NCI-H226 (cell line): ENCODE data around the gene SIGLEC9.

Experiments used
- DNase-seq: peaks from one replicate; pipeline ENCODE4 v3.0.0-alpha.2; 2015

Gene SIGLEC9

DNA sequence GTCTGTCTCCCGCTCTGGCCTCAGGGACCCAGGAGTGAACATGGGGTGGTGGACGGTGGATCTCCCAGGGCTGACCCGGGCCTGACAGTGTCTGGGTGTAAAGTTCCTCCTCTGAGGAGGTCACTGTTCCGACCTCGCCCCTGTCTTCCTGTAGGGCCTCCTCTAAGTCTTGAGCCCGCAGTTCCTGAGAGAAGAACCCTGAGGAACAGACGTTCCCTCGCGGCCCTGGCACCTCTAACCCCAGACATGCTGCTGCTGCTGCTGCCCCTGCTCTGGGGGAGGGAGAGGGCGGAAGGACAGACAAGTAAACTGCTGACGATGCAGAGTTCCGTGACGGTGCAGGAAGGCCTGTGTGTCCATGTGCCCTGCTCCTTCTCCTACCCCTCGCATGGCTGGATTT, at the start of gene SIGLEC9:
Gene SIGLEC9 (plus strand): TSS at position 178 of the 400 bp plus-strand sequence. CDS start 69 bp downstream, at position 247.
- DNase-seq, result no peak

DNA sequence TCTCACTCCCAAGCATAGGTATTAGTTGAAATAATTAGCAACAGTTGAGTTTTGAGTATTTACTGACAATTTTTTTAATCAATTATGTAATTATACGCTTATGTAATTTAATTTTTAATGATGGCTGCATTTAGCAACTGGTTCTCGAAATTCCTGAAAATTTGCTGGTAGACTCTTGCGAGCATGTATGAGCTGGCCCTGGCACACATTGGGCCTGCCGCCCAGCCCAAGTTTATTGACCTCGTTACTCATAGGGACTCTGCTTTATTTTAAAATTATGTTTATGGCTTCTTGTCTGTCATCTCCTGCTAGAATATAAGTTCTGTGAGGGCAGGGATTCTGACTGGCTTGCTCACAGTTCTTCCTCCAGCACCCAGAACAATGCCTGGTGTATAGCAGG, 48.7 kb upstream of the SIGLEC9 start:
- DNase-seq, result no peak

- DNase-seq, result no peak
Observed at GRCh38 chr19:51076631-51077213, 48.0 kb upstream of the SIGLEC9 start.

- DNase-seq, result no peak
Observed at GRCh38 chr19:51078104-51078503, 46.6 kb upstream of the SIGLEC9 start.

- DNase-seq, result no peak
Observed at GRCh38 chr19:51078731-51079130, 46.0 kb upstream of the SIGLEC9 start.

GRCh38 chr19:51079481-51080110, 45.1 kb upstream of the SIGLEC9 start:
- DNase-seq, result peak; percentile 13

- DNase-seq, result no peak
Observed at GRCh38 chr19:51081476-51081875, 43.2 kb upstream of the SIGLEC9 start.

DNA sequence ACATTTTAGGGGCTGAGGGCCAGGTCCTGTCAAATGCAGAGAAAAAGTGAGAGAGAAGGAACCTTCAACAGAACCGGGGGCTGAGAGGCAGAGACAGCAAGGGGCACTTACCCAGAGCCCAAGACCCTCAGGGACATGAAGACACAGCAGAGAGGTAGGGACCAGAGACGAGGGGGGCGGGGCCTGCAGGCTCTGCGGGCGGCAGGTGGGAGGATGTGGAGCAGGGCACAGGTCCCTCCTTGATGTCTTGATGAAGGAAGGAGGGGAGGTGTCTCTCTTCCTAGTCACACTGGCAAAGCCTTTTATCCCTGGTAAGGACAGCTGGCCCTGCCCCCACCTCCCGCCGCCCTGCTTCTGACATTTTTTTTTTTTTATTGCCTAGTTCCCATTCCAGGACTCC, 42.1 kb upstream of the SIGLEC9 start, which contains the start of gene KLK14:
Gene KLK14 (minus strand): TSS at position 277 of the 400 bp plus-strand sequence. CDS start 273 bp downstream, at position 4.
- no peak for DNase-seq

DNA sequence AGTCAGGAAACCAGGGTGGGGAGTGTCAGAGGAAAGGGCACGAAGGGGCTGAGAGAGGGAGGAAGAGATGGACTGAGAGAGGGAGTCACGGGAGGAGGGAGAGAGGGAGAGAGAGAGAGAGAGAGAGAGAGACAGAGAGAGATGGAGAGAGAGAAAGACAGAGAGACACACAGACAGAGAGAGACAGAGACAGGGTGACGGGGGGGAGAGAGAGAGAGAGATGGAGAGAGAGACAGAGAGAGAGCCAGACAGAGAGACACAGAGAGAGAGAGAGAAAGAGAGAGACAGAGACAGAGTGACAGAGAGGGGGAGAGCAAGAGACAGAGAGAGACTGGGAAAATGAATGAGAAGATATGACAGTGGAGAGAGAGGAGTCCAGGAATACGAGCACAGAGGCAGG, 41.5 kb upstream of the SIGLEC9 start:
- no peak for DNase-seq

DNA sequence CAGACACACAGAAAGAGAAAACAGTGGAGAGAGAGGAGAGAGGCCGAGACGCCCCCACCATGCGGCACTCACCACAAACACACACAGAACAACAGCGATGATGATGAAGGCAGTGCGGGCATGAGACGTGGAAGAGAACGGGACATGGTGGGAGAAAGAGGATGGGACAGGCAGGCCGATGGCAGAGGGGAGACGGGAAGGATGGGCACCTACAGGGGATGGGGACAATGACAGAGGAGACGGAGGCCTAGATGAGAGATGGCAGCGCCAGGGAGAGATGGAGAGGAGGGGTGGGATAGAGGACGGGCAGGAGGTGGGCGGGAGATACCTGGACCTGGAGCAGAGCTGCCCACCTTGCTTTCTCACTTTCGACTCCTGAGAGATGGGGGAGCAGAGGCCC, 40.9 kb upstream of the SIGLEC9 start:
- DNase-seq, result no peak

- no peak for DNase-seq
Observed at GRCh38 chr19:51084505-51084904, 40.2 kb upstream of the SIGLEC9 start.

GRCh38 chr19:51086153-51086850, 38.4 kb upstream of the SIGLEC9 start:
- no peak for DNase-seq

DNA sequence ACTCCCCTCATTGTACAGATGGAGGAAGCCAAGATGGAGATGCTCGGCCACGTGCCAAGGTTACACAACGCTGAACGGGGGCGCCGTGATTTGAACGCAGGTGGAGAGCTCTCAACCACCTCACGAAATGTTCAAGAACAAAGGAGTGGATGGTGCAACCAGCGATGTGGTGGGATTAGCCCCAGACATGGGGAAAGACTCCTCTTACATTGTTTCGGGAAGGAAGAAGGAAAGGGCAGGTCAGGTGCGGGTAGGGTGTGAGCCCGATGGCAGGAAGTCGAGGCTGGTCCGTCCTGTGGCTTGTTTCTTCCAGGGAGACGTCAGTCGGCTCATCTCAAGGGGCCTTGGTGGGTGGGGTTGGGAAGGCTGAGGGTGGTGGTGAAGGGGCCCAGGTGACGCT, 34.9 kb upstream of the SIGLEC9 start:
- DNase-seq, result no peak

- peak; percentile 42 for DNase-seq
Observed at GRCh38 chr19:51090471-51090870, 34.2 kb upstream of the SIGLEC9 start.

- no peak for DNase-seq
Observed at GRCh38 chr19:51091126-51091525, 33.6 kb upstream of the SIGLEC9 start.

DNA sequence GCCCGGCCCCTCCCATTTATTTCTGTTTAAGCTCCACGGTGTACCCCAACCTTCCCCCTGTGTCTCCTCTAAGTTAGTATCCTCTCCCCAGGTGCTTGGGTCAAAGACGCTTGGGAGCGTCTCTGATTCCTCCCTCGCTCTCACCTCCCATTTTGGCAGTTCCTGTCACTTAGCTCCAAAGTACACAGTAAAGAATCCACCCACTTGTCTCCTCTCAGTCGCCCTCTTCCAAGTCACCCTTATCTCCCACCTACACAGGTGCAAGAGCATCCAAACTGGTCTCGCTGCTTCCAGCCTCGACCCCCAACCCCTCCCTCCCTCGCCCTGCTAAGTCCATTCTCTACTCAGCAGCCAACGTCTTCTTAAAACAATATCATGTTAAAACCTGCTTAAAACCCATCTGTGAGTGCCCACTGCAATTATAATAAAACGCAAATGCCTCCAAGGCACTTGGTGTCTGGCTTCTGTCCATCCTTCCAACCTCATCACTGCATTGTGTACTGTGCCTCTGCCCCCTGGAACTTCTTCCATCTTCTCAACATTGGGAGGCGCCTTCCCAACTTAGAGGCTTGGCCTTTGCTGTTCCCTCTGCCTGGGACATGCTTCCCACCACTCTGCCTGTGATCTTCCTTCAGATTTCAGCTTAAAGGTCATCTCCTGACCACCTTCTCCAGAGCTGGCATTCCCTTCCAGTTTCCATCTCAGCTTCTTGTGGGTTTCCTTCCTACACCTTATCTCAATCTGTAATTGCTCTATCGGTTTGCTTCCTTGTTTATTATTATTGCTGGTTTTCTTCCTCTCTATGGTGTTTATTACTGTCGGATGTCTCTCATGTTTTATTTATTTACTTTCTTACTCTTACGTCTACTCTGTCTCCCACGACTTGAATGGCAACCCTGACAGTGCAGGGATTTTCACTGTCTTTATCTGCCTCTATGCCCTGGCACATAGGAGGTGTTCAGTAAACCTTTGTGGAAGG, 32.5 kb upstream of the SIGLEC9 start:
- no peak for DNase-seq

- DNase-seq, result no peak
Observed at GRCh38 chr19:51093101-51093500, 31.6 kb upstream of the SIGLEC9 start.

GRCh38 chr19:51093510-51094345, 31.0 kb upstream of the SIGLEC9 start:
- no peak for DNase-seq

- DNase-seq, result no peak
Observed at GRCh38 chr19:51094696-51095279, 29.9 kb upstream of the SIGLEC9 start.

GRCh38 chr19:51096473-51097165, 28.1 kb upstream of the SIGLEC9 start:
- no peak for DNase-seq

- DNase-seq, result peak; percentile 28
Observed at GRCh38 chr19:51097166-51097738, 27.5 kb upstream of the SIGLEC9 start.
